Hematopoietic multipotent progenitor cell treated with erythropoietin and hydrocortisone succinate and interleukin-3 and kit ligand, for 17 days (in vitro differentiated cells): ENCODE measurements around the gene MAMDC4.
A peak's percentile ranks its signal among the peaks of the same experiment; 100 is the strongest.
"Not testable (repeated sequence)": the region's sequence is repeated elsewhere in the genome, so short reads cannot be mapped to it uniquely, and the experiment has no call there.

Source experiments
- DNase-seq: peaks from one replicate; pipeline ENCODE4 v3.0.0-alpha.2; 2015; ENCODE audit warnings: low spot score

The MAMDC4 gene

GRCh38 chr9:136839229-136840139 lies 12.7 kb upstream of the MAMDC4 start:
- no peak for DNase-seq

GRCh38 chr9:136840140-136840876 lies 11.8 kb upstream of the MAMDC4 start:
- DNase-seq, result no peak

GRCh38 chr9:136840877-136841645 lies 11.1 kb upstream of the MAMDC4 start:
- no peak for DNase-seq

- not testable (repeated sequence) for DNase-seq
These were observed 10.3 kb upstream of the MAMDC4 start for GRCh38 chr9:136841646-136842379.

GRCh38 chr9:136842380-136842948 lies 9.7 kb upstream of the MAMDC4 start, which contains the start of gene AJM1:
Gene AJM1, plus strand, starts transcription at chr9:136842478. Its CDS starts 1,937 bp downstream, at chr9:136844415.
- peak; percentile 62 for DNase-seq

GRCh38 chr9:136843159-136843800 lies 8.9 kb upstream of the MAMDC4 start:
- not testable (repeated sequence) for DNase-seq

GRCh38 chr9:136843801-136844740 lies 8.1 kb upstream of the MAMDC4 start:
- DNase-seq, result peak; percentile 55

GRCh38 chr9:136844761-136845464 lies 7.2 kb upstream of the MAMDC4 start:
- no peak for DNase-seq

GRCh38 chr9:136845465-136846260 lies 6.5 kb upstream of the MAMDC4 start:
- DNase-seq, result no peak

- no peak for DNase-seq
These were observed 5.6 kb upstream of the MAMDC4 start for GRCh38 chr9:136846376-136847087.

- DNase-seq, result peak; percentile 42
These were observed 4.9 kb upstream of the MAMDC4 start for GRCh38 chr9:136847088-136847825.

- peak; percentile 32 for DNase-seq
These were observed 4.2 kb upstream of the MAMDC4 start for GRCh38 chr9:136847826-136848392.

- peak; percentile 46 for DNase-seq
These were observed 3.6 kb upstream of the MAMDC4 start for GRCh38 chr9:136848393-136849037.

- peak; percentile 98 for DNase-seq
These were observed 2.8 kb upstream of the MAMDC4 start, which contains the start of gene PHPT1 for GRCh38 chr9:136849038-136849959. Gene PHPT1, plus strand, starts transcription at chr9:136849409. Its CDS starts 22 bp downstream, at chr9:136849431.
